ENCODE results near the gene ABHD2.

Gene ABHD2

GRCh38 chr15:89178307-89178977 is 90.2 kb downstream of the ABHD2 start:
- H3K4me3 ChIP-seq (ENCODE audit: low read depth, low read length), result no peak overlapping the region
- no peak for DNase-seq (ENCODE audit: low read depth)

GRCh38 chr15:89179966-89180875 is 92.0 kb downstream of the ABHD2 start:
- H3K4me3 ChIP-seq (ENCODE audit: low read depth, low read length), result no peak overlapping the region
- no peak for DNase-seq (ENCODE audit: low read depth)

GRCh38 chr15:89184357-89184756 is 96.1 kb downstream of the ABHD2 start:
- H3K4me3 ChIP-seq (ENCODE audit: low read depth, low read length), result no peak overlapping the region
- no peak for DNase-seq (ENCODE audit: low read depth)

GRCh38 chr15:89184886-89185526 is 96.8 kb downstream of the ABHD2 start:
- DNase-seq (ENCODE audit: low read depth), result no peak
- H3K4me3 ChIP-seq (ENCODE audit: low read depth, low read length), result no peak overlapping the region

- no peak for DNase-seq (ENCODE audit: low read depth)
- no peak overlapping the region for H3K4me3 ChIP-seq (ENCODE audit: low read depth, low read length)
These were observed 98.5 kb downstream of the ABHD2 start for GRCh38 chr15:89186803-89187202.

- DNase-seq (ENCODE audit: low read depth), result no peak
- H3K4me3 ChIP-seq (ENCODE audit: low read depth, low read length), result no peak overlapping the region
These were observed 99.2 kb downstream of the ABHD2 start for GRCh38 chr15:89187301-89187985.

GRCh38 chr15:89187986-89188514 is 99.8 kb downstream of the ABHD2 start:
- no peak overlapping the region for H3K4me3 ChIP-seq (ENCODE audit: low read depth, low read length)
- DNase-seq (ENCODE audit: low read depth), result no peak

DNA sequence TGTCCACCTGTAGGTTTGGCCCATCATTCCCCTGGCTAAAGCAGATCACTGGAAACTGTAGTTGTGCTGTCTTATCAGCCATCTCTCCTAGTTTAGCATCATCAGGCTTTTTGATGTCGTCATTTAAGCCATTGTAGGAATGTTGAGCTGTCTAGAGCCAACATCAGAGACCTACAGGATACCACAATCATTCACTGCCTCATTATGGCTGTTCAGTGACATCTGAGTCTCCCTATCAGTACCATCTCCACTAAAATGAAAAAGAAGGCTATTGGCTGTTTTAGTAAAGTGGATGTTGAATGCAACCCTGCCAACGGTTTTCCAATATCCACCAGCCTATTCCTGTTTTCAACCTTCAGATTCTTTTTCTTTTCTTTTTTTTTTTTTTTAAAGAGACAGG is 103.9 kb downstream of the ABHD2 start:
- no peak for DNase-seq (ENCODE audit: low read depth)

DNA sequence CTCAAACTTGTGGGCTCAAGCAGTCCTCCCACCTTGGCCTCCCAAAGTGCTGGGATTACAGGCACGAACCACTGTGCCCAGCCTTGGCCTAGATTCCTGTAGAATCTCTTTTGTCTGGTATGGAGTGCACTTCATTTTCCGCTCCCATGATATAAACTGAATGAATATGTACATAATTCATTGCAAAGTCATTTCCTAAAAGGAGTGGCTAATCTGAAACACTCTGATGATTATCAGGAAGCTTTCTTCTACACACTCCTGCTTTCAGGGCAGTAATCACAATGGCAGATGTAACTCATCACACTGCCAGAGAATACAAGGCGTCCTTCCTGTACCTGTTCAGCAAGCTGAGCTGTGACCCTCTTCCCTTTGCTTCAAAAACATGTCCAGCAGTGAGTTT is 104.5 kb downstream of the ABHD2 start:
- no peak overlapping the region for H3K4me3 ChIP-seq (ENCODE audit: low read depth, low read length)
- no peak for DNase-seq (ENCODE audit: low read depth)

More for the DNA sequence above, 103.9 kb downstream of the ABHD2 start:
- no peak overlapping the region for H3K4me3 ChIP-seq (ENCODE audit: low read depth, low read length)

GRCh38 chr15:89194608-89195007 is 106.4 kb downstream of the ABHD2 start:
- H3K4me3 ChIP-seq (ENCODE audit: low read depth, low read length), result no peak overlapping the region
- DNase-seq (ENCODE audit: low read depth), result no peak

GRCh38 chr15:89195836-89196235 is 107.6 kb downstream of the ABHD2 start:
- no peak for DNase-seq (ENCODE audit: low read depth)
- H3K4me3 ChIP-seq (ENCODE audit: low read depth, low read length), result no peak overlapping the region

DNA sequence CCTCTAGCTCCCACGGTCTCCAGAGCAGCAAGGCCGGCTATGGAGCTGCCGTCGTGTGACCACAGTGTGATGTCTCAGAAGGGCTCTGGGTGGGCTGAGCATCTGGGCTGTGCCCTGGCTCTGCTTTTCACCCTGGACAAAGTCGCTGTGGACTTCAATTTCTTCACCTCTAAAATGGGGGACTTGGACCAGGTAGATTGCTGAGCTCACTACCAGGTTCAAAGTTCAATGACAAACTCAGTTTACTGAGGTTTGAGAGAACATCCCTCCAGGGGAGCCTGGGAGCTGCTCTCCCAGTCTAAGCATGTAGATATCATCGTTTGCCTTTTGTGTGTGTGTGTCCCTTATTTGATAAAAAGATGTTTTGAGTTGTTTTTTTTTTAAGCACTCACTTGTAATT is 108.0 kb downstream of the ABHD2 start:
- no peak overlapping the region for H3K4me3 ChIP-seq (ENCODE audit: low read depth, low read length)

GRCh38 chr15:89196994-89197393 is 108.7 kb downstream of the ABHD2 start:
- no peak overlapping the region for H3K4me3 ChIP-seq (ENCODE audit: low read depth, low read length)
- DNase-seq (ENCODE audit: low read depth), result no peak

More for the DNA sequence above, 108.0 kb downstream of the ABHD2 start:
- DNase-seq (ENCODE audit: low read depth), result no peak

DNA sequence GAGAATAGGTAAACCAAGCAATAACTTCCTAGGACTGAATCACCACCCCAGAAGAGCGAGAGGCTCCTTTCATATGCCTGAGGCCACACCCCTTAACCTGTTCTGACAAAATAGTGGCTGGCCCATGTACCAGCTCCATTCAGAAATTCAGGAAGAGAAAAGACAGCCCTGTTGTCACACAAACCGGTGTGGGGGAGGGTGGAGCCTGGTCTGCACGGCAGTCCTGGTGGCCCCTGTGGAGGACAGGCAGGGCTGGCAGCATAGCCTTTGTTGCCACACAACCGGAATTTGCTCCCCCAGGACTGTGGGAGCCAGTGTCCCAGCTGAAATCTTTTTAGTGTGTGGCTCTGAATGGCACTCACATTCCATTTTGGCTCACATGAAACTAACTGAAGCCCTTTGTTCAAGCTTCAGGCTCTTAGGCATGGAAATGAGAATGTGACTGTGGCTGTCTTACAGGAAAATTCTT is 109.3 kb downstream of the ABHD2 start:
- DNase-seq (ENCODE audit: low read depth), result no peak
- H3K4me3 ChIP-seq (ENCODE audit: low read depth, low read length), result no peak overlapping the region

GRCh38 chr15:89198196-89198595 is 109.9 kb downstream of the ABHD2 start:
- DNase-seq (ENCODE audit: low read depth), result no peak
- H3K4me3 ChIP-seq (ENCODE audit: low read depth, low read length), result no peak overlapping the region

DNA sequence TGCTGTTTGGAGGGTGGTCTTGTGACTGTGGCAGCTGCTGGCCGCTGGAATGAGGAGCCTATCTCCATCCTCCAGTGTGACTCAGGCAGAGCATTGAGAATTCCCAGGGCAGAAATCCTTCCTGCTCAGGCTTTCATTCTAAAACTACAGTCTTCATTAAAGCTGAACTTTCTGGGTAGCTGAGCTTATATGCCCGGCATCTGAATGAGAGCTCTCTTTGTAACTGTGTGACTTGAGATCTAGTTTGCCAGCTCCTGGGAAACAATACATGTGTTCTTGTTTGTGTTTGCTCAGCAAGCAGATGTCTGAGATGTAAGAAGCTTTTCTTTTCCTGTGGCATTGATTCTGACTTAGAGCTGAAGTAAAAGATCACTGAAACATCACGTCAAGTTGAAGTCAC is 110.7 kb downstream of the ABHD2 start:
- no peak for DNase-seq (ENCODE audit: low read depth)
- H3K4me3 ChIP-seq (ENCODE audit: low read depth, low read length), result no peak overlapping the region

DNA sequence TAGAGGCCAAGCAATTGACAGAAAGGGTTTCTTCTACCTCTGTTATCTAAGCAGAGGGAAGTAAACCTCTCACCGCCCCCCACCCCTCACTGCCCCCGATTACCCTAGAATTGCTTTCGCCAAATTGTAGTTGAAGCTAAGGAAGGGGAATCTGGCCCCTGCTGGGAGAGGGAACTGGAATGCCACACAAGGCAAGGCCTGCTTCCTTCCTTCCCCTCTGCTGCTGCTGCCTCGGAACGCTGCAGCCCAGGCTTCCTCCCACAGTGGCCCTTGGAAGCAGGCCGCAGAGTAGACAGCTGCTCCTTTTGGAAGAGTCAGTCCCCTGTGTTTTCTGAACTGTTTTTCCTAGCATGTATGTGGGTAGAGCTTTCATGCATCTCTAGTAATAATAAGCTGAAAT is 111.5 kb downstream of the ABHD2 start:
- DNase-seq (ENCODE audit: low read depth), result no peak
- H3K4me3 ChIP-seq (ENCODE audit: low read depth, low read length), result no peak overlapping the region

DNA sequence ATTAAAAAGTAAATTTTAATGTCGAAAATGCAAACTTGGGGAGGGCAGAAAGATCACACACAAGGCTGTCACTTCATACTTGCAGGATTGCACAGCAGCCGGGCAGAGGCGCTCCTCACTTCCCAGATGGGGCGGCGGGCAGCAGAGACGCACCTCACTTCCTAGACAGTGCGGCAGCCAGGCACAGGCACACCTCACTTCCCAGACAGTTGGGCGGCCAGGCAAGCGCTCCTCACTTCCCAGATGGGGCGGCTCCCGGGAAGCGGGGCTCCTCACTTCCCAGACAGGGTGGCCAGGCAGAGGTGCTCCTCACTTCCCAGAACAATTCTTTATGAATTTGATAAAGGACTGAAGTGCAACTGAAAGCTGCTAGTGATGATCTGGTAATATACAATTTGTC is 111.9 kb downstream of the ABHD2 start:
- DNase-seq (ENCODE audit: low read depth), result no peak
- no peak overlapping the region for H3K4me3 ChIP-seq (ENCODE audit: low read depth, low read length)

GRCh38 chr15:89201465-89202005 is 113.3 kb downstream of the ABHD2 start:
- no peak for DNase-seq (ENCODE audit: low read depth)
- no peak overlapping the region for H3K4me3 ChIP-seq (ENCODE audit: low read depth, low read length)
